ENCODE data around the gene TEX13A. TPM values are rescaled to one million over a fixed set of nuclear protein-coding genes. Genes with fewer than 3 reads are reported as not detected.

Gene TEX13A
- total RNA-seq, 4 donors from 2014 or later = not detected

DNA sequence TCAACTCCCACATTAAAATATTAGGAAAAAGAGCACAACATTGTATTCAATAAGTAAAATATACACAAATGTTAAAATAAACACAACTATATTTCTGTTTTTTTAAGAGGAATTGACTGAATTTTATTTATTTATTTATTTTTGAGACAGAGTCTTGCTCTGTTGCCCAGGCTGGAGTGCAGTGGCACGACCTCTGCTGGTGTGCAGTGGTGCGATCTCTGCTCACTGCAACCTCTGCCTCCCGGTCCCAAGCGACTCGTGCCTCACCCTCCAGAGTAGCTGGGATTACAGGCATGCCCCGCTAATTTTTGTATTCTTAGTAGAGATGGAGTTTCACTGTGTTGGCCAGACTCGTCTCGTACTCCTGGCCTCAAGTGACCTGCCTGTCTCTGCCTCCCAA lies 31.4 kb downstream of the TEX13A start:
- no peak overlapping the region for H3K4me3 ChIP-seq
- intact Hi-C loops (cut with DNase I) = no loop called here
- no peaks in the 10 kb centered on the region for H3K9me3 ChIP-seq
- 75% methylated on average over 8 of the region's 8 CpGs for WGBS
- no peaks in the 10 kb centered on the region for H3K27me3 ChIP-seq
- no peak for DNase-seq (ENCODE audit: extremely low spot score)
- H3K27ac ChIP-seq (replicated peaks in 1 of 4) = no peak overlapping the region
- H3K36me3 ChIP-seq = no peaks in the 10 kb centered on the region
- no peaks in the 10 kb centered on the region for H3K4me1 ChIP-seq
- TF ChIP-seq POLR2A (IDR thresholded peaks at IDR 0.05; ENCODE audit: low read depth) (no peak), POLR2AphosphoS5 (IDR thresholded peaks at IDR 0.05) (no peak), EP300 (IDR thresholded peaks at IDR 0.05) (no peak)
- TF ChIP-seq, protein P1, sequence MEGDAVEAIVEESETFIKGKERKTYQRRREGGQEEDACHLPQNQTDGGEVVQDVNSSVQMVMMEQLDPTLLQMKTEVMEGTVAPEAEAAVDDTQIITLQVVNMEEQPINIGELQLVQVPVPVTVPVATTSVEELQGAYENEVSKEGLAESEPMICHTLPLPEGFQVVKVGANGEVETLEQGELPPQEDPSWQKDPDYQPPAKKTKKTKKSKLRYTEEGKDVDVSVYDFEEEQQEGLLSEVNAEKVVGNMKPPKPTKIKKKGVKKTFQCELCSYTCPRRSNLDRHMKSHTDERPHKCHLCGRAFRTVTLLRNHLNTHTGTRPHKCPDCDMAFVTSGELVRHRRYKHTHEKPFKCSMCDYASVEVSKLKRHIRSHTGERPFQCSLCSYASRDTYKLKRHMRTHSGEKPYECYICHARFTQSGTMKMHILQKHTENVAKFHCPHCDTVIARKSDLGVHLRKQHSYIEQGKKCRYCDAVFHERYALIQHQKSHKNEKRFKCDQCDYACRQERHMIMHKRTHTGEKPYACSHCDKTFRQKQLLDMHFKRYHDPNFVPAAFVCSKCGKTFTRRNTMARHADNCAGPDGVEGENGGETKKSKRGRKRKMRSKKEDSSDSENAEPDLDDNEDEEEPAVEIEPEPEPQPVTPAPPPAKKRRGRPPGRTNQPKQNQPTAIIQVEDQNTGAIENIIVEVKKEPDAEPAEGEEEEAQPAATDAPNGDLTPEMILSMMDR (IDR thresholded peaks at IDR 0.05) = no peak

DNA sequence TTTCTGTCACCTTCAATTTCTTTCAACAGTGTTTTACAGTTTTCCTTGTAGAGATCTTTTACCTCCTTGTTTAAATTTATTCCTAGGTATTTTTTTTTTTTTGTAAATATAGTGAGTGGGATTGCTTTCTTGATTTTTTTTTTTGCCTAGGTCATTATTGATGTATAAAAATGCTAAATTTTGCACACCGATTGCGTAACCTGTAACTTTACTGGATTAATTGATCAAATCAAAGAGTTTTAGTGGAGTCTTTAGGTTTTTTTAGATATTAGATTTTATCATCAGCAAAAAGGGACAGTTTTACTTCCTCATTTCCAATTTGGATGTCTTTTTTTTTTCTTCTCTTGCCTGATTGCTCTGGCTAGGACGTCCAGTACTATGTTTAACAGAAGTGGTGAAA lies 40.9 kb downstream of the TEX13A start:
- no peaks in the 10 kb centered on the region for H3K4me1 ChIP-seq
- intact Hi-C loops (cut with DNase I) = no loop called here
- no peaks in the 10 kb centered on the region for H3K27me3 ChIP-seq
- TF ChIP-seq EP300 (IDR thresholded peaks at IDR 0.05) (no peak), POLR2AphosphoS5 (IDR thresholded peaks at IDR 0.05) (no peak), POLR2A (IDR thresholded peaks at IDR 0.05; ENCODE audit: low read depth) (no peak)
- TF ChIP-seq, protein P1 (IDR thresholded peaks at IDR 0.05) = no peak
- no peak overlapping the region for H3K4me3 ChIP-seq
- H3K9me3 ChIP-seq = peaks cover 0 to 17% (median 0%) of the 10 kb centered on the region in 4 donors
- no peak for DNase-seq (ENCODE audit: extremely low spot score)
- H3K27ac ChIP-seq (replicated peaks in 1 of 4) = no peak overlapping the region
- H3K36me3 ChIP-seq = no peaks in the 10 kb centered on the region
- 76% methylated on average over 3 of the region's 3 CpGs for WGBS

DNA sequence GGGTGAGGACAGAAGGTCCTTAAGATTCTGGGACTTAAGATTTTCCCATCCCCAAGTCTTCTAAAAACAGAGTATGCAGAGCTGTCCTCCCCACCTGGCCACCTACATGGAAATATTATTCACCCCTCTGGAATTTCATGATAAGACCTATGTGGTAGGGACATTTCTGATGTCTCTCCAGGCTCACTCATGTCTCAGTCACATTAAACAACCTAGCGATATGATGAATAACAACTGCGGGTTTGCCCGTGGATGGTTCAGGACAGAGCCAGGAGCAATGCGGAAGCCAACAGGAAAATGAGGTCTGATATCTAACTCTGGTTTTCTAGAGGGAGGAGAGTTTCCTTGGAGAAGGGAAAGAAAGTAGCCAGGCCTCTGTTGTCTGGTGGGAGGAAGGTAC lies 47.4 kb downstream of the TEX13A start:
- no peak overlapping the region for H3K4me3 ChIP-seq
- DNase-seq (ENCODE audit: extremely low spot score) = no peak
- no peak overlapping the region for H3K27ac ChIP-seq (replicated peaks in 1 of 4)
- no peaks in the 10 kb centered on the region for H3K9me3 ChIP-seq
- H3K36me3 ChIP-seq = no peaks in the 10 kb centered on the region
- WGBS = 84% methylated on average over 4 of the region's 4 CpGs
- no peaks in the 10 kb centered on the region for H3K4me1 ChIP-seq
- intact Hi-C loops (cut with DNase I) = no loop called here
- TF ChIP-seq POLR2A (IDR thresholded peaks at IDR 0.05; ENCODE audit: low read depth) = no peak
- TF ChIP-seq, protein P1 (IDR thresholded peaks at IDR 0.05) = no peak
- no peaks in the 10 kb centered on the region for H3K27me3 ChIP-seq
